Measurements from ENCODE around the gene TTC28.

- TF ChIP-seq CTCF (IDR thresholded peaks at IDR 0.05; ENCODE audit: low read depth, low read length) (no peak), MAX (IDR thresholded peaks at IDR 0.05; ENCODE audit: low read depth, low read length) (no peak)
Measured at GRCh38 chr22:28008649-28009048, 671.0 kb downstream of the TTC28 start.

Measured in NB4 (cell line).